HEK293 (cell line): Measurements from ENCODE around the gene PODN.

Source experiments
- CTCF ChIA-PET: fragments of 350-600 bp; formaldehyde crosslinking; extraction: SDS; loops from one replicate; lab custom pipeline; 2021; ENCODE audit warnings: antibody characterized with exemption; lab: Yijun Ruan, JAX
- POLR2A ChIA-PET: fragments of 300-600 bp; formaldehyde crosslinking; extraction: SDS; loops from one replicate; lab custom pipeline; 2020; ENCODE audit warnings: antibody characterized with exemption, inconsistent platforms; lab: Yijun Ruan, JAX
- H3K27ac ChIP-seq: fragments of 200-500 bp; sonication (Bioruptor generic); 2 replicates; pipeline ENCODE4 v1.5.1; 2014; ENCODE audit warnings: low read depth, low read length, control low read depth, inconsistent platforms; ENCODE audit errors: extremely low read depth
- H3K36me3 ChIP-seq, 2 experiments: fragments of 200-500 bp in 1 of 2; sonication (Bioruptor generic) in 1 of 2; 1 replicate in 1 of 2; 2 replicates in 1 of 2; pipeline ENCODE4 v1.5.1; 2014 to 2017; ENCODE audit warnings: inconsistent platforms in 2 of 2, low read length in 2 of 2; ENCODE audit not compliant: control insufficient read depth in 2 of 2, insufficient read depth in 1 of 2
- H3K4me1 ChIP-seq: fragments of 200-500 bp; sonication (Bioruptor generic); 2 replicates; pipeline ENCODE4 v1.5.1; 2014; ENCODE audit warnings: mild to moderate bottlenecking, low read length, inconsistent platforms; ENCODE audit not compliant: control insufficient read depth, insufficient read depth
- H3K4me3 ChIP-seq: 2 replicates; pipeline ENCODE4 v1.5.1; 2011; ENCODE audit warnings: low read depth, mild to moderate bottlenecking, control low read depth, low read length, moderate library complexity
- H3K9me3 ChIP-seq: fragments of 200-500 bp; sonication (Bioruptor generic); 2 replicates; pipeline ENCODE4 v1.5.1; 2014; ENCODE audit warnings: low read depth, low read length, inconsistent platforms; ENCODE audit not compliant: control insufficient read depth, insufficient read depth
- GLI2 ChIP-seq: fragments of 450-650 bp; formaldehyde crosslinking; IDR thresholded peaks from 2 replicates; pipeline ENCODE4; 2017; ENCODE audit warnings: missing biosample characterization, missing genetic modification characterization, low read depth, borderline replicate concordance
- KLF16 ChIP-seq: fragments of 450-650 bp; formaldehyde crosslinking; IDR thresholded peaks from 2 replicates; pipeline ENCODE4 v1.5.1; 2017; ENCODE audit warnings: missing biosample characterization, missing genetic modification characterization
- MYNN ChIP-seq: fragments of 450-650 bp; formaldehyde crosslinking; IDR thresholded peaks from 2 replicates; pipeline ENCODE4 v1.5.1; 2016; ENCODE audit warnings: missing biosample characterization, missing genetic modification characterization, borderline replicate concordance
- TRIM28 ChIP-seq: IDR thresholded peaks from 2 replicates; pipeline ENCODE4 v1.6.1; 2011; ENCODE audit warnings: low read length, control low read depth, borderline replicate concordance
- ZBTB20 ChIP-seq: fragments of 450-650 bp; formaldehyde crosslinking; IDR thresholded peaks from 2 replicates; pipeline ENCODE4 v1.5.1; 2016; ENCODE audit warnings: missing biosample characterization, missing genetic modification characterization
- ZBTB48 ChIP-seq: fragments of 450-650 bp; formaldehyde crosslinking; IDR thresholded peaks from 2 replicates; pipeline ENCODE4 v1.5.1; 2016; ENCODE audit warnings: missing biosample characterization, missing genetic modification characterization
- ZBTB7A ChIP-seq: fragments of 450-650 bp; formaldehyde crosslinking; IDR thresholded peaks from 2 replicates; pipeline ENCODE4 v1.5.1; 2016; ENCODE audit warnings: low read depth, missing biosample characterization, missing genetic modification characterization
- ZFHX2 ChIP-seq: fragments of 450-650 bp; formaldehyde crosslinking; conservative IDR thresholded peaks from 2 replicates; pipeline ENCODE4 v1.5.1; 2016; ENCODE audit warnings: missing biosample characterization, missing genetic modification characterization
- ZNF10 ChIP-seq: fragments of 450-650 bp; formaldehyde crosslinking; IDR thresholded peaks from 2 replicates; pipeline ENCODE4 v1.5.1; 2017; ENCODE audit warnings: missing biosample characterization, missing genetic modification characterization
- ZNF112 ChIP-seq: fragments of 450-650 bp; formaldehyde crosslinking; IDR thresholded peaks from 2 replicates; pipeline ENCODE4 v1.5.0; 2017; ENCODE audit warnings: missing biosample characterization, missing genetic modification characterization
- ZNF169 ChIP-seq: fragments of 450-650 bp; formaldehyde crosslinking; IDR thresholded peaks from 2 replicates; pipeline ENCODE4 v1.5.1; 2016; ENCODE audit warnings: missing biosample characterization, missing genetic modification characterization
- ZNF354C ChIP-seq: fragments of 450-650 bp; formaldehyde crosslinking; IDR thresholded peaks from 2 replicates; pipeline ENCODE4 v1.5.1; 2016; ENCODE audit warnings: missing biosample characterization, missing genetic modification characterization, low read depth, borderline replicate concordance
- ZNF416 ChIP-seq: fragments of 450-650 bp; formaldehyde crosslinking; IDR thresholded peaks from 2 replicates; pipeline ENCODE4 v1.5.1; 2016; ENCODE audit warnings: missing biosample characterization, missing genetic modification characterization
- ZNF426 ChIP-seq: fragments of 450-650 bp; formaldehyde crosslinking; IDR thresholded peaks from 2 replicates; pipeline ENCODE4 v1.5.1; 2017; ENCODE audit warnings: missing biosample characterization, missing genetic modification characterization, mild to moderate bottlenecking, inconsistent platforms, moderate library complexity
- ZNF473 ChIP-seq: fragments of 450-650 bp; formaldehyde crosslinking; IDR thresholded peaks from 2 replicates; pipeline ENCODE4 v1.5.1; 2017; ENCODE audit warnings: missing biosample characterization, missing genetic modification characterization
- ZNF530 ChIP-seq: fragments of 450-650 bp; formaldehyde crosslinking; IDR thresholded peaks from 2 replicates; pipeline ENCODE4 v1.5.1; 2016; ENCODE audit warnings: low read depth, missing biosample characterization, missing genetic modification characterization
- ZNF544 ChIP-seq: fragments of 450-650 bp; formaldehyde crosslinking; IDR thresholded peaks from 2 replicates; pipeline ENCODE4 v1.5.0; 2017; ENCODE audit warnings: missing biosample characterization, missing genetic modification characterization
- ZNF548 ChIP-seq: fragments of 450-650 bp; formaldehyde crosslinking; IDR thresholded peaks from 2 replicates; pipeline ENCODE4 v1.5.1; 2016; ENCODE audit warnings: missing biosample characterization, missing genetic modification characterization
- ZNF555 ChIP-seq: fragments of 450-650 bp; formaldehyde crosslinking; conservative IDR thresholded peaks from 2 replicates; pipeline ENCODE4 v1.5.1; 2017; ENCODE audit warnings: missing biosample characterization, mild to moderate bottlenecking, missing genetic modification characterization, inconsistent platforms
- ZNF629 ChIP-seq: fragments of 450-650 bp; formaldehyde crosslinking; IDR thresholded peaks from 2 replicates; pipeline ENCODE4 v1.5.1; 2017; ENCODE audit warnings: missing biosample characterization, missing genetic modification characterization
- ZNF670 ChIP-seq: fragments of 450-650 bp; formaldehyde crosslinking; IDR thresholded peaks from 2 replicates; pipeline ENCODE4 v1.5.1; 2016; ENCODE audit warnings: missing biosample characterization, missing genetic modification characterization, low read depth
- ZNF785 ChIP-seq: fragments of 450-650 bp; formaldehyde crosslinking; IDR thresholded peaks from 2 replicates; pipeline ENCODE4 v1.5.1; 2016; ENCODE audit warnings: missing biosample characterization, missing genetic modification characterization
- TF ChIP-seq, protein P1 (sequence below): fragments of 450-650 bp; formaldehyde crosslinking; IDR thresholded peaks from 2 replicates; pipeline ENCODE4 v1.5.1; 2016; ENCODE audit warnings: missing biosample characterization, missing genetic modification characterization
- TF ChIP-seq, protein P2 (sequence below): fragments of 450-650 bp; formaldehyde crosslinking; IDR thresholded peaks from 2 replicates; pipeline ENCODE4 v1.5.1; 2017; ENCODE audit warnings: missing biosample characterization, missing genetic modification characterization
- TF ChIP-seq, protein P3 (sequence below): IDR thresholded peaks from 2 replicates; pipeline ENCODE4 v1.6.1; 2011; ENCODE audit warnings: mild to moderate bottlenecking, low read depth, low read length, borderline replicate concordance
- TF ChIP-seq, protein P4 (sequence below): fragments of 450-650 bp; formaldehyde crosslinking; IDR thresholded peaks from 2 replicates; pipeline ENCODE4 v1.5.1; 2016; ENCODE audit warnings: missing biosample characterization, missing genetic modification characterization, low read depth
- TF ChIP-seq, protein P5 (sequence below): fragments of 450-650 bp; formaldehyde crosslinking; IDR thresholded peaks from 2 replicates; pipeline ENCODE4 v1.5.1; 2017; ENCODE audit warnings: missing biosample characterization, missing genetic modification characterization

Gene PODN

DNA sequence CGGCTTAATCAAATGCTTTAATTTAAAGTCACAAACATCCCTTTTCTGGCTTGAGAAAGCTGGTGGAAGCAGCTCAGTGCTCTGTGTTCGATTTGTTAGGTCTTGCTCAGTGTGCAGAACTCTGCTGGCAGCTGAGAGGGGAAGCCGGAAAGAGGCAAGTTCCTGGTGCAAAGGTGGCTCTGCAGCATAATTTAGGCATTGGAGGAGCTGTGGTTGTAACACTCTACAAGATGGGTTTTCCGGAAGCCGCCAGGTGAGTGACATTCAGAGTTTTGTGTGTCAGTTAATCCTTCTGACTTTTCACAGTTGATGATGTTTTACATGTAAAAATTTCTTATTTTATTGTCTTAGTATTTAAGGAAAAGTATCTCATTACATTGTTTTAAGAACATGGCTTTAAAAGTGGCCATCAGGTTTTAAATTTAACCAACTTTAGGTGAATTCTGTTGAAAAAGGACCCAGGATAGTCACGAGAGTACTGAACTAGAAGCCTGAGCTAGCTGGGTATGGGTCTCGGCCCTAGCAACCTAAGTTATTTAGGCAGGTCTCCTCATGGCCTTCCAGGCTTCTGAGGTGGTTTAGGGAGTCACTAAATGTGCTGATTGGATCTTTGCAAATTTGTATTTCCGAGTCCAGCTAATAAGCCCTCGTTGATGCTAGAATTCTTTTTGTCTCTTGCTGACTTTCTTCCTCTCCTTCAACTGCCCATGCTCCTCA is 47.1 kb upstream of the PODN start (continued):
- TF ChIP-seq, protein P1, sequence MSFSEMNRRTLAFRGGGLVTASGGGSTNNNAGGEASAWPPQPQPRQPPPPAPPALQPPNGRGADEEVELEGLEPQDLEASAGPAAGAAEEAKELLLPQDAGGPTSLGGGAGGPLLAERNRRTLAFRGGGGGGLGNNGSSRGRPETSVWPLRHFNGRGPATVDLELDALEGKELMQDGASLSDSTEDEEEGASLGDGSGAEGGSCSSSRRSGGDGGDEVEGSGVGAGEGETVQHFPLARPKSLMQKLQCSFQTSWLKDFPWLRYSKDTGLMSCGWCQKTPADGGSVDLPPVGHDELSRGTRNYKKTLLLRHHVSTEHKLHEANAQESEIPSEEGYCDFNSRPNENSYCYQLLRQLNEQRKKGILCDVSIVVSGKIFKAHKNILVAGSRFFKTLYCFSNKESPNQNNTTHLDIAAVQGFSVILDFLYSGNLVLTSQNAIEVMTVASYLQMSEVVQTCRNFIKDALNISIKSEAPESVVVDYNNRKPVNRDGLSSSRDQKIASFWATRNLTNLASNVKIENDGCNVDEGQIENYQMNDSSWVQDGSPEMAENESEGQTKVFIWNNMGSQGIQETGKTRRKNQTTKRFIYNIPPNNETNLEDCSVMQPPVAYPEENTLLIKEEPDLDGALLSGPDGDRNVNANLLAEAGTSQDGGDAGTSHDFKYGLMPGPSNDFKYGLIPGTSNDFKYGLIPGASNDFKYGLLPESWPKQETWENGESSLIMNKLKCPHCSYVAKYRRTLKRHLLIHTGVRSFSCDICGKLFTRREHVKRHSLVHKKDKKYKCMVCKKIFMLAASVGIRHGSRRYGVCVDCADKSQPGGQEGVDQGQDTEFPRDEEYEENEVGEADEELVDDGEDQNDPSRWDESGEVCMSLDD (tag by site-specific recombination) = no peak
- TF ChIP-seq ZNF555 (tag by site-specific recombination) (no peak), ZNF354C (tag by site-specific recombination) (no peak), MYNN (tag by site-specific recombination) (no peak), KLF16 (tag by site-specific recombination) (no peak), ZFHX2 (tag by site-specific recombination) (no peak), ZNF10 (tag by site-specific recombination) (no peak), TRIM28 (no peak), GLI2 (no peak), ZNF416 (tag by site-specific recombination) (no peak), ZNF629 (tag by site-specific recombination) (0 out of 2 replicates have a peak, but pooled peaks have one; percentile 28), ZBTB7A (no peak), ZNF544 (tag by site-specific recombination) (no peak), ZBTB48 (tag by site-specific recombination) (0 out of 2 replicates have a peak, but pooled peaks have one; percentile 43)
- TF ChIP-seq, protein P2, sequence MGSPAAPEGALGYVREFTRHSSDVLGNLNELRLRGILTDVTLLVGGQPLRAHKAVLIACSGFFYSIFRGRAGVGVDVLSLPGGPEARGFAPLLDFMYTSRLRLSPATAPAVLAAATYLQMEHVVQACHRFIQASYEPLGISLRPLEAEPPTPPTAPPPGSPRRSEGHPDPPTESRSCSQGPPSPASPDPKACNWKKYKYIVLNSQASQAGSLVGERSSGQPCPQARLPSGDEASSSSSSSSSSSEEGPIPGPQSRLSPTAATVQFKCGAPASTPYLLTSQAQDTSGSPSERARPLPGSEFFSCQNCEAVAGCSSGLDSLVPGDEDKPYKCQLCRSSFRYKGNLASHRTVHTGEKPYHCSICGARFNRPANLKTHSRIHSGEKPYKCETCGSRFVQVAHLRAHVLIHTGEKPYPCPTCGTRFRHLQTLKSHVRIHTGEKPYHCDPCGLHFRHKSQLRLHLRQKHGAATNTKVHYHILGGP (tag by site-specific recombination) = no peak
- TF ChIP-seq, protein P3, sequence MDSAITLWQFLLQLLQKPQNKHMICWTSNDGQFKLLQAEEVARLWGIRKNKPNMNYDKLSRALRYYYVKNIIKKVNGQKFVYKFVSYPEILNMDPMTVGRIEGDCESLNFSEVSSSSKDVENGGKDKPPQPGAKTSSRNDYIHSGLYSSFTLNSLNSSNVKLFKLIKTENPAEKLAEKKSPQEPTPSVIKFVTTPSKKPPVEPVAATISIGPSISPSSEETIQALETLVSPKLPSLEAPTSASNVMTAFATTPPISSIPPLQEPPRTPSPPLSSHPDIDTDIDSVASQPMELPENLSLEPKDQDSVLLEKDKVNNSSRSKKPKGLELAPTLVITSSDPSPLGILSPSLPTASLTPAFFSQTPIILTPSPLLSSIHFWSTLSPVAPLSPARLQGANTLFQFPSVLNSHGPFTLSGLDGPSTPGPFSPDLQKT = no peak

DNA sequence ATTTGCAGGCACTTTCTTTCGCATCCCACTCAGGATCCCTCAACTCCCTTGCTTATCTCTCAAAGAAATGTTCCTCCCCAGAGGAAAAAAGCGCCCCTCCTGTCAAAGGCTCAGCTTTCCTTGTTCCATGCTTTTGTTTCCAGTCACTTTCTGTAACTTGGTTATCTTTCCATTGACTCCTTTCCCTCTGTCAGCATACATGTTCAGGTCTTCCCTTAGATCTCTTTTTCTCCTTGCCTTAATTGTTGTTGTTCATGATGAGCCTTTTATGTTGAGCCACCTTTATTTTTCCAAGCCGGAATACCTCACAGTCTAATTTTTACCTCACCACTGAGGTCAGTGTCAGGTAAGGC is 46.5 kb upstream of the PODN start:
- Histone ChIP-seq H3K4me3 (peak overlapping the region; percentile 52), H3K36me3 (peaks cover 2 to 4% of the 10 kb centered on the region in 2 experiments; a peak in 2 of 3 replicates), H3K27ac (no peak overlapping the region; the same call in 1 of the 2 replicates), H3K4me1 (no peaks in the 10 kb centered on the region), H3K9me3 (no peaks in the 10 kb centered on the region)
- CTCF ChIA-PET = no interaction called here
- POLR2A ChIA-PET = no interaction called here
- TF ChIP-seq ZNF169 (tag by site-specific recombination) = no peak
- TF ChIP-seq ZBTB20 (tag by site-specific recombination) = 0 out of 2 replicates have a peak, but pooled peaks have one; percentile 19
- no peak for TF ChIP-seq ZNF426
- no peak for TF ChIP-seq ZNF670 (tag by site-specific recombination)
- TF ChIP-seq, protein P4, sequence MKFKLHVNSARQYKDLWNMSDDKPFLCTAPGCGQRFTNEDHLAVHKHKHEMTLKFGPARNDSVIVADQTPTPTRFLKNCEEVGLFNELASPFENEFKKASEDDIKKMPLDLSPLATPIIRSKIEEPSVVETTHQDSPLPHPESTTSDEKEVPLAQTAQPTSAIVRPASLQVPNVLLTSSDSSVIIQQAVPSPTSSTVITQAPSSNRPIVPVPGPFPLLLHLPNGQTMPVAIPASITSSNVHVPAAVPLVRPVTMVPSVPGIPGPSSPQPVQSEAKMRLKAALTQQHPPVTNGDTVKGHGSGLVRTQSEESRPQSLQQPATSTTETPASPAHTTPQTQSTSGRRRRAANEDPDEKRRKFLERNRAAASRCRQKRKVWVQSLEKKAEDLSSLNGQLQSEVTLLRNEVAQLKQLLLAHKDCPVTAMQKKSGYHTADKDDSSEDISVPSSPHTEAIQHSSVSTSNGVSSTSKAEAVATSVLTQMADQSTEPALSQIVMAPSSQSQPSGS (tag by site-specific recombination) = no peak
- no peak for TF ChIP-seq ZNF548 (tag by site-specific recombination)
- no peak for TF ChIP-seq ZNF530 (tag by site-specific recombination)
- no peak for TF ChIP-seq ZNF473 (tag by site-specific recombination)
- TF ChIP-seq, protein P1 (tag by site-specific recombination) = no peak
- no peak for TF ChIP-seq ZNF785 (tag by site-specific recombination)
- TF ChIP-seq ZNF112 (tag by site-specific recombination) = no peak
- TF ChIP-seq, protein P5, sequence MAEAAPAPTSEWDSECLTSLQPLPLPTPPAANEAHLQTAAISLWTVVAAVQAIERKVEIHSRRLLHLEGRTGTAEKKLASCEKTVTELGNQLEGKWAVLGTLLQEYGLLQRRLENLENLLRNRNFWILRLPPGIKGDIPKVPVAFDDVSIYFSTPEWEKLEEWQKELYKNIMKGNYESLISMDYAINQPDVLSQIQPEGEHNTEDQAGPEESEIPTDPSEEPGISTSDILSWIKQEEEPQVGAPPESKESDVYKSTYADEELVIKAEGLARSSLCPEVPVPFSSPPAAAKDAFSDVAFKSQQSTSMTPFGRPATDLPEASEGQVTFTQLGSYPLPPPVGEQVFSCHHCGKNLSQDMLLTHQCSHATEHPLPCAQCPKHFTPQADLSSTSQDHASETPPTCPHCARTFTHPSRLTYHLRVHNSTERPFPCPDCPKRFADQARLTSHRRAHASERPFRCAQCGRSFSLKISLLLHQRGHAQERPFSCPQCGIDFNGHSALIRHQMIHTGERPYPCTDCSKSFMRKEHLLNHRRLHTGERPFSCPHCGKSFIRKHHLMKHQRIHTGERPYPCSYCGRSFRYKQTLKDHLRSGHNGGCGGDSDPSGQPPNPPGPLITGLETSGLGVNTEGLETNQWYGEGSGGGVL = no peak
